Ectodermal cell (in vitro differentiated cells): ENCODE results near the gene SESTD1.
"Not testable (repeated sequence)": the region's sequence is repeated elsewhere in the genome, so short reads cannot be mapped to it uniquely, and the experiment has no call there.

Source experiments
- H3K27ac ChIP-seq: 2 replicates; pipeline ENCODE4 v1.7.0; 2013; ENCODE audit warnings: mild to moderate bottlenecking, low read depth, low read length; ENCODE audit not compliant: insufficient read depth, poor library complexity, severe bottlenecking
- H3K27me3 ChIP-seq: 2 replicates; pipeline ENCODE4 v1.7.0; 2013; ENCODE audit warnings: mild to moderate bottlenecking, low read length; ENCODE audit not compliant: insufficient read depth, control insufficient read depth, poor library complexity, severe bottlenecking
- H3K36me3 ChIP-seq: one replicate; pipeline ENCODE4 v1.7.0; 2013; ENCODE audit warnings: low read length; ENCODE audit not compliant: control insufficient read depth, insufficient read depth
- H3K4me1 ChIP-seq: one replicate; pipeline ENCODE4 v1.7.0; 2013; ENCODE audit warnings: low read length; ENCODE audit not compliant: control insufficient read depth, insufficient read depth
- H3K4me3 ChIP-seq: 2 replicates; pipeline ENCODE4 v1.7.0; 2013; ENCODE audit warnings: low read depth, low read length, control low read depth; ENCODE audit not compliant: insufficient read depth
- H3K9me3 ChIP-seq: 2 replicates; pipeline ENCODE4 v1.7.0; 2013; ENCODE audit warnings: mild to moderate bottlenecking, low read length, moderate library complexity; ENCODE audit not compliant: control insufficient read depth
- WGBS, 2 experiments: methylation state at CpG; one replicate each; pipeline ENCODE4 v1.1.7; 2013; ENCODE audit warnings: missing lambda C conversion rate in 2 of 2; 5-methylcytosine and 5-hydroxymethylcytosine counted together

The SESTD1 gene

DNA sequence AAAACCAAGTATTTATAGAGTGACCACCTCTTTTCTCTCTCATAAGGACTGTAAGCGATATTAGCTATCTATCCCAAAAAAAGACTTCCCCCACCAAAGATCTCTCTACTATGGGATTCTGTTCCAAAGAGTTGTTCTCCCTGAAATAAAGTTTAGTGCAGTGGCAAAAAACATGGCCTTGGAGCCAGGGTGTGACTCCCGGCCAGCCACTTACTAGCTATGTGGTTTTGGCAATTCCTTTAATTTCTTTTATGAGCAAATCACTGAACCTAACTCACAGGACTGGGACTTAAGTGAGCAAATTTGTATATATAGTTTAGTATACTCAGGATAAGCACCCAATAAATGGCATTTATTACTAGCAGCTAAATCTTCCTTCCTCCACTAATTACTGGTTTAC is 42.6 kb downstream of the SESTD1 start:
- 90 to 100% methylated on average over 2 of the region's 2 CpGs for WGBS, 2 experiments
- peaks cover 9% of the 10 kb centered on the region for H3K4me1 ChIP-seq
- H3K27ac ChIP-seq = no peak overlapping the region
- no peaks in the 10 kb centered on the region for H3K36me3 ChIP-seq
- H3K27me3 ChIP-seq = no peaks in the 10 kb centered on the region
- no peak overlapping the region for H3K4me3 ChIP-seq
- H3K9me3 ChIP-seq = no peaks in the 10 kb centered on the region

DNA sequence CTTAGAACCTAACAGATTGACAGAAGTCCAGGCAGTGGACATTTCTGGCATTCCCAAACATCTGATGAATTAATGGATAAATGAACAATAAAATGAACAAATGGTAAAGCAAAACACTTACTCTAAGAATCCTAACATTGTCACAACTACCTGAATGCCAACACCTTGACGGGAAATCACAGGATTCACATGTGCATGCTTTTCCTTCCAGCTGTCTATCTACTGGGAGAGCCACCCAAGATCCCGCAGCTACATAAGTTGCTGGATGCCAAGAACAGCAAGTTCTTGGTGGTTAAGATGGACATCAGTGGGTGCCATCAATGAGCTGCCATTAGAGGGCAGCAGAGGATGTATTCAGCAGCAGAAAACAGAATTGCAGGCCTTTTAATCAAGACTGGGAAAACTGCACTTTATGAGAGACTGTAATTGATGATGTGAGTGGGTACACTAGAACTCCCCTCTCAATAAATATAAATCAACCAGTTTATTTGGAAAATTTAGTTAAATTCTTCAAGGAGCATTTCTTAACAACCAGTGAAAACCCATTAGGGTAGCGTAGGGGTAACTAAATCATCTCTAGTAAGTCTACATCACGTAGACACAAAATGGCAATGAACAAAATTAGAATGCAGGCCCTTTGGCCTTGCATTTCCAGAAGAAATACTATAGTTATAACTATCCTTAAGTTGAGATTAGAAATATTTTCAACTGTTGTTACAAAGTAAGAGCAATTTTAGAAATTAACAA is 45.6 kb downstream of the SESTD1 start:
- no peaks in the 10 kb centered on the region for H3K27me3 ChIP-seq
- no peaks in the 10 kb centered on the region for H3K9me3 ChIP-seq
- H3K27ac ChIP-seq = no peak overlapping the region
- no peak overlapping the region for H3K4me3 ChIP-seq
- no peaks in the 10 kb centered on the region for H3K36me3 ChIP-seq
- H3K4me1 ChIP-seq = peaks cover 1% of the 10 kb centered on the region
- 65 to 78% methylated on average over 3 to 4 of the region's 4 CpGs for WGBS, 2 experiments

DNA sequence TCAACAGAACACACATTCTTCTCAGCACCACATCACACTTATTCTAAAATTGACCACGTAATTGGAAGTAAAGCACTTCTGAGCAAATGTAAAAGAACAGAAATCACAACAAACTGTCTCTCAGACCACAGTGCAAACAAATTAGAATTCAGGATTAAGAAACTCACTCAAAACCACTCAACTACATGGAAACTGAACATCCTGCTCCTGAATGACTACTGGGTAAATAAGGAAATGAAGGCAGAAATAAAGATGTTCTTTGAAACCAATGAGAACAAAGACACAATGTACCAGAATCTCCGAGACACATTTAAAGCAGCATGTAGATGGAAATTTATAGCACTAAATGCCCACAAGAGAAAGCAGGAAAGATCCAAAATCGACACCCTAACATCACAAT is 50.0 kb downstream of the SESTD1 start:
- not testable (repeated sequence) for H3K4me3 ChIP-seq, H3K4me1 ChIP-seq, H3K9me3 ChIP-seq, H3K36me3 ChIP-seq, H3K27ac ChIP-seq, H3K27me3 ChIP-seq
- 92 to 93% methylated on average over 1 to 3 of the region's 3 CpGs for WGBS, 2 experiments

DNA sequence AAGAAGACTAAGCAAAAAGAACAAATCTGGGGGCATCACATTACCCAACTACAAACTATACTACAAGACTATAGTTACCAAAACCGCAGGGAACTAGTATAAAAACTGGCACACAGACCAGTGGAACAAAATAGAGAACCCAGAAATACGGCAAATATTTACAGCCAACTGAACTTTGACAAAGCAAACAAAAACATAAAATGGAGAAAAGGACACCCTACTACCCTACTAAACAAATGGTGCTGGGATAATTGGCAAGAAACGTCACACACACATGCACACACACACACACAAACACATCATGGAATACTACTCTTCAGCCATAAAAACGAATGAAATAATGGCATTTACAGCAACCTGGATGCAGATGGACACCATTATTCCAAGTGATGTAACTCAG is 53.3 kb downstream of the SESTD1 start:
- Histone ChIP-seq H3K27me3 (no peaks in the 10 kb centered on the region), H3K4me1 (no peaks in the 10 kb centered on the region), H3K27ac (no peak overlapping the region), H3K9me3 (no peaks in the 10 kb centered on the region), H3K36me3 (no peaks in the 10 kb centered on the region), H3K4me3 (no peak overlapping the region)
- WGBS, 2 experiments = 95 to 96% methylated on average over 4 of the region's 4 CpGs

DNA sequence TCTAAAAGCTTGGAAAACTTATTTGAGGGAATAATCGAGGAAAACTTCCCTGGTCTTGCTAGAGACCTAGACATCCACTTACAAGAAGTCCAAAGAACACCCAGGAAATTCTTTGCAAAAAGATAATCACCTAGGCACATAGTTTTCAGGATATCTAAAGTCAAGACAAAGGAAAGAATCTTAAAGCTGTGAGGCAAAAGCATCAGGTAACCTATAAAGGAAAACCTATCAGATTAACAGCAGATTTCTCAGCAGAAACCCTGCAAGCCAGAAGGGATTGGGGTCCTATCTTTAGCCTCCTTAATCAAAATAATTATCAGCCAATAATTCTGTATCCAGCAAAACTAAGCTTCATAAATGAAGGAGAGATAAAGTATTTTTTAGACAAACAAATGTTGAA is 56.4 kb downstream of the SESTD1 start:
- no CpG with 5 or more reads among the region's 1 CpG for WGBS, 2 experiments
- not testable (repeated sequence) for H3K36me3 ChIP-seq, H3K27ac ChIP-seq, H3K4me3 ChIP-seq, H3K27me3 ChIP-seq, H3K4me1 ChIP-seq, H3K9me3 ChIP-seq

DNA sequence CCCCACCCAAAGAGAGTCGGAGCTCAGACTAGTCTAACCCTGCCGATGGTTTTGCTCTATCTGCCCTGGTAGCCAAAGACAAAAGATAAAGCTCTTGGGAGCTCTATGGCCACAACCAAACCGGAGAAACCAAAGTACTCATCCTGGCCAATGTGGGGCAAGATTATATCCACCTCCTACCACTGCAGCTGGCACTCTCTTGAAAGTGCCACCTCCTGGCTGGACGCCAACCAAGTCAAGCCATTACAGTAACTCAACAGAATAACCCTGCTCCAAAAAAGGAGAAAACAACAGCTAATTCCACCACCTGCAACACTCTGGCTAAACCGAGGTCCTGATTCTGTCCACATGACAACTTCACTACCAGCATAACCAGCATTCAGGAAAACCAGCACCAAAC is 57.6 kb downstream of the SESTD1 start:
- WGBS, 2 experiments = 93 to 94% methylated on average over 4 to 5 of the region's 5 CpGs
- no peaks in the 10 kb centered on the region for H3K4me1 ChIP-seq
- no peak overlapping the region for H3K27ac ChIP-seq
- H3K36me3 ChIP-seq = no peaks in the 10 kb centered on the region
- peaks cover 2% of the 10 kb centered on the region for H3K9me3 ChIP-seq
- no peak overlapping the region for H3K4me3 ChIP-seq
- H3K27me3 ChIP-seq = no peaks in the 10 kb centered on the region

DNA sequence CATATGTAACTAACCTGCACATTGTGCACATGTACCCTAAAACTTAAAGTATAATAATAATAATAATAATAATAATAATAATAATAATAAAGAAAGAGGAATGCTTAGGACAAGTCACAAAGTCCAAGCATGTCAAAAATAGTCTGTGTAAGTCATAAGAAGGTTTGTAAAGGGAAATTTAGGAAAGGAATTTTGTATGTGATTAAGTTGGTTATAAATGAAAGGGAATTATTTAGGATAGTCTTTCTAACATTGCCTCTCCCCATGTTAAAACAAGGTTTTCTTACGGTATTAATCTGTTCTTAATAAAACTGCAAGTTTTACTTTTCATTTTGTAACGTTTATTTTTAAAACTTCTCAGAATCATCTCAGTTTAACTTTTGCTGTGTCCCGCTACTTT is 62.8 kb downstream of the SESTD1 start:
- Histone ChIP-seq H3K27ac (no peak overlapping the region), H3K4me1 (no peaks in the 10 kb centered on the region), H3K36me3 (no peaks in the 10 kb centered on the region), H3K4me3 (no peak overlapping the region), H3K27me3 (no peaks in the 10 kb centered on the region), H3K9me3 (peaks cover 2% of the 10 kb centered on the region)
- WGBS, 2 experiments = 97 to 100% methylated on average over 2 to 3 of the region's 3 CpGs

DNA sequence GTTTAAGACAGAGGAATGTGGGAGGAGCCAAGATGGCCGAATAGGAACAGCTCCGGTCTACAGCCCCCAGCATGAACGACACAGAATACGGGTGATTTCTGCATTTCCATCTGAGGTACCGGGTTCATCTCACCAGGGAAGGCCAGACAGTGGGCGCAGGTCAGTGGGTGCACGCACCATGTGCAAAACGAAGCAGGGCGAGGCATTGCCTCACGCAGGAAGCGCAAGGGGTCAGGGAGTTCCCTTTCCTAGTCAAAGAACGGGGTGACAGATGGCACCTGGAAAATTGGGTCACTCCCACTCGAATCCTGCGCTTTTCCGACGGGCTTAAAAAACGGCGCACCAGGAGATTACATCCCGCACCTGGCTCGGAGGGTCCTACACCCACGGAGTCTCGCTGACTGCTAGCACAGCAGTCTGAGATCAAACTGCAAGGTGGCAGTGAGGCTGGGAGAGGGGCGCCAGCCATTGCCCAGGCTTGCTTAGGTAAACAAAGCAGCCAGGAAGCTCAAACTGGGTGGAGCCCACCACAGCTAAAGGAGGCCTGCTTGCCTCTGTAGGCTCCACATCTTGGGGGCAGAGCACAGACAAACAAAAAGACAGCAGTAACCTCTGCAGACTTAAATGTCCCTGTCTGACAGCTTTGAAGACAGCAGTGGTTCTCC is 68.6 kb downstream of the SESTD1 start:
- not testable (repeated sequence) for H3K27ac ChIP-seq, H3K27me3 ChIP-seq, H3K4me3 ChIP-seq, H3K9me3 ChIP-seq, H3K36me3 ChIP-seq, H3K4me1 ChIP-seq
- 93 to 94% methylated on average over 23 of the region's 23 CpGs for WGBS, 2 experiments

DNA sequence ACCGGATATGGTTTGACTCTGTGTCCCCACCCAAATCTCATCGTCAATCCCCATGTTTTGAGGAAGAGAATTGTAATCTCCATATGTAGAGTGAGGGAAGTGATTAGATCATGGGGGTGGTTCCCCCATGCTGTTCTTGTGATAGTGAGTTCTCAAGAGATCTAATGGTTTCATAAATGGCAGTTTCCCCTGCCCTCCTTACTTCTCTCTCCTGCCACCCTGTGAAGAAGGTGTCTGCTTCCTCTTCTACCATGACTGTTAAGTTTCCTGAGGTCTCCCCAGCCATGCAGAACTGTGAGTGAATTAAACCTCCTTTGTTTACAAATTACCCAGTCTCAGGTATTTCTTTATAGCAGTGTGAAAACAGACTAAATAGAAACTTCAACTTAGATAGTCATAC is 69.5 kb downstream of the SESTD1 start:
- H3K9me3 ChIP-seq = no peaks in the 10 kb centered on the region
- no peaks in the 10 kb centered on the region for H3K4me1 ChIP-seq
- no peak overlapping the region for H3K27ac ChIP-seq
- H3K4me3 ChIP-seq = no peak overlapping the region
- H3K27me3 ChIP-seq = no peaks in the 10 kb centered on the region
- WGBS, 2 experiments = 91 to 100% methylated on average over 2 of the region's 2 CpGs
- H3K36me3 ChIP-seq = peaks cover 5% of the 10 kb centered on the region

DNA sequence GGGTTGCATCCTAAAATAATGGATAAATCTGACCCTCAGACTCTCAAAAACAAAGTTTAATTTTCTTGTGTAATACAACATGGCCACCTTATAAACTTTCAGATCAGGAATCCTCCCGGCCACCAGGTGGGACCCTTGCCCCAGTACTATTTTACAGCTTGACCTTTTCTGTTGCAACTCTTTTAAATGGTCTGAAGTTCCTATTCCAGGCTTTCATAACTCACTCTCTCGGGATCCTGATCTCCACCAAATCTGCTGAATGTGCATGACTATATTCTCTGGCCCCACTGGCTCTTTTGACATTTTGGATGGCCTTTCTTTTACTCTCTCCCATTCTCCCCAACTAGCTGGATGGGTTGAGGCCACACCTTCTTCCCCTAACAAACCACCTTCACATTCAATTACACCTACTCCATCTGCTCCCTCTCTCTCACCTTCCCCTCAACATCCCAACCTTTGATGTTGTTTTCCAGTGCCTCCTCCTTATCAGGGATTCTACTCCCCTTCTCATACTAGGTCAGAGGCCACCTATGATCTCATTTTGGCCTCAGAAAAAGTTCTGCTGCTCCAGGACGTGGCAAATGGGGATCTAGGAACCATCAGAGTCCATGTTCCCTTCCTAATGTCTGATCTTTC is 70.8 kb downstream of the SESTD1 start:
- Histone ChIP-seq H3K36me3 (peaks cover 7% of the 10 kb centered on the region), H3K27me3 (no peaks in the 10 kb centered on the region), H3K4me1 (no peaks in the 10 kb centered on the region), H3K27ac (no peak overlapping the region), H3K9me3 (peaks cover 3% of the 10 kb centered on the region), H3K4me3 (no peak overlapping the region)
- WGBS, 2 experiments = 92 to 96% methylated on average over 3 of the region's 3 CpGs
